ENCODE results near the gene NEK4.

DNA sequence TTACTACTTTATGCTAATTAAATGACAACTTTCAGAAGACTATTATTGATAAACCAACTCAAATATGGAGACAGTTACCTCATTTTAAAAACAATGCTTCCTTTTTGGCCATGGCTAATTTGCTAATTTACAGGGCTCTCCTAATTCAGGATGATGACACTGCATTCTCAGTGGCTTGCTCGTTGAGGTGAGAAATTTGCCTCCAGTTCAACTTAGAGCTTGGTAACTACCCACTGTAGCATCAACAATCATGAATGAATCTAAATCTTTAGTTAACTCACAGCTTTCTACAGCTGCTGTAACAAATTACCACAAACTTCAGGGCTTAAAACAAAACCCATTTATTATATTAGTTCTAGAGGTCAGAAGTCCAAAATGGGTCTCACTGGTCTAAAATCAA lies 99.1 kb downstream of the NEK4 start:
- TF ChIP-seq, protein P1, sequence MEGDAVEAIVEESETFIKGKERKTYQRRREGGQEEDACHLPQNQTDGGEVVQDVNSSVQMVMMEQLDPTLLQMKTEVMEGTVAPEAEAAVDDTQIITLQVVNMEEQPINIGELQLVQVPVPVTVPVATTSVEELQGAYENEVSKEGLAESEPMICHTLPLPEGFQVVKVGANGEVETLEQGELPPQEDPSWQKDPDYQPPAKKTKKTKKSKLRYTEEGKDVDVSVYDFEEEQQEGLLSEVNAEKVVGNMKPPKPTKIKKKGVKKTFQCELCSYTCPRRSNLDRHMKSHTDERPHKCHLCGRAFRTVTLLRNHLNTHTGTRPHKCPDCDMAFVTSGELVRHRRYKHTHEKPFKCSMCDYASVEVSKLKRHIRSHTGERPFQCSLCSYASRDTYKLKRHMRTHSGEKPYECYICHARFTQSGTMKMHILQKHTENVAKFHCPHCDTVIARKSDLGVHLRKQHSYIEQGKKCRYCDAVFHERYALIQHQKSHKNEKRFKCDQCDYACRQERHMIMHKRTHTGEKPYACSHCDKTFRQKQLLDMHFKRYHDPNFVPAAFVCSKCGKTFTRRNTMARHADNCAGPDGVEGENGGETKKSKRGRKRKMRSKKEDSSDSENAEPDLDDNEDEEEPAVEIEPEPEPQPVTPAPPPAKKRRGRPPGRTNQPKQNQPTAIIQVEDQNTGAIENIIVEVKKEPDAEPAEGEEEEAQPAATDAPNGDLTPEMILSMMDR (optimal IDR thresholded peaks at IDR 0.05 in 1 of 3, IDR thresholded peaks at IDR 0.05 in 1 of 3, conservative IDR thresholded peaks at IDR 0.05 in 1 of 3; ENCODE audit: extremely low read depth in 1 of 3, insufficient read depth in 2 of 3, low read length in 3 of 3): no peak
- no peak for TF ChIP-seq EZH2 (IDR thresholded peaks at IDR 0.05; ENCODE audit: low read length)
